AG04449 (cell line): ENCODE measurements around the gene THADA.

ENCODE experiments used
- CTCF ChIA-PET: fragments of 350-600 bp; formaldehyde crosslinking; extraction: SDS; loops from one replicate; lab custom pipeline; 2021; ENCODE audit warnings: antibody characterized with exemption; lab: Yijun Ruan, JAX
- POLR2A ChIA-PET: fragments of 400-600, 350-600 bp; formaldehyde crosslinking; extraction: SDS; loops from one replicate; lab custom pipeline; 2020; ENCODE audit warnings: antibody characterized with exemption, inconsistent platforms; lab: Yijun Ruan, JAX
- DNase-seq: peaks from one replicate; pipeline ENCODE4 v3.0.0-alpha.2; 2010; ENCODE audit warnings: low read depth, low spot score
- H3K4me3 ChIP-seq: 2 replicates; pipeline ENCODE4 v1.5.1; 2011; ENCODE audit warnings: low read depth, mild to moderate bottlenecking, control low read depth, low read length
- TF ChIP-seq, protein P1 (sequence below): IDR thresholded peaks from one replicate; pipeline ENCODE4 v1.5.1; 2011; ENCODE audit warnings: mild to moderate bottlenecking, moderate library complexity, low read length, control low read depth, inconsistent platforms; ENCODE audit not compliant: insufficient read depth; ENCODE audit errors: missing control alignments

THADA gene

DNA sequence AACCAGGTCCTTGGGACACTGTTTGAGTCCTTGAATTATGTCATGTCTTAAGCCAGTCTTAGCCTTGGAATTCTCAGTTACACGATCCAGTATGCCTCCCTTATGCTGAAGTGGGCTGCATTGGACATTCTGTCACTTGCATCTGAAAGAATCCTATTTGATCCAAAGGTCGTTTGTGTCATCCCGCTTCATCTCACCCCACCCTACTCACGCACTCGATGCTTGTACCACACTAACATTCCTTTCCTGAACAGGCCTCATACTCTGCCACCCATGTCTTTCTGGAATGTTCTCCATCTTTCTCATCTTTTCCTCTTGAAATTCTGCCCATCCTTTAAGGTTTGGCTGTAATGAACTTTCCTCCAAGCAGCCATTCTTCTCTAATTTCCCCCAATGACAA, 341.5 kb downstream of the THADA start:
- ChIA-PET CTCF (interaction anchor here (1.1 to 1.3 kb wide), 2 partner anchors 230 to 307 kb away, joined by 3 to 5 read pairs; no protein-coding TSS in a partner anchor), POLR2A (no interaction called here)
- DNase-seq: no peak
- no peak overlapping the region for H3K4me3 ChIP-seq
- TF ChIP-seq, protein P1, sequence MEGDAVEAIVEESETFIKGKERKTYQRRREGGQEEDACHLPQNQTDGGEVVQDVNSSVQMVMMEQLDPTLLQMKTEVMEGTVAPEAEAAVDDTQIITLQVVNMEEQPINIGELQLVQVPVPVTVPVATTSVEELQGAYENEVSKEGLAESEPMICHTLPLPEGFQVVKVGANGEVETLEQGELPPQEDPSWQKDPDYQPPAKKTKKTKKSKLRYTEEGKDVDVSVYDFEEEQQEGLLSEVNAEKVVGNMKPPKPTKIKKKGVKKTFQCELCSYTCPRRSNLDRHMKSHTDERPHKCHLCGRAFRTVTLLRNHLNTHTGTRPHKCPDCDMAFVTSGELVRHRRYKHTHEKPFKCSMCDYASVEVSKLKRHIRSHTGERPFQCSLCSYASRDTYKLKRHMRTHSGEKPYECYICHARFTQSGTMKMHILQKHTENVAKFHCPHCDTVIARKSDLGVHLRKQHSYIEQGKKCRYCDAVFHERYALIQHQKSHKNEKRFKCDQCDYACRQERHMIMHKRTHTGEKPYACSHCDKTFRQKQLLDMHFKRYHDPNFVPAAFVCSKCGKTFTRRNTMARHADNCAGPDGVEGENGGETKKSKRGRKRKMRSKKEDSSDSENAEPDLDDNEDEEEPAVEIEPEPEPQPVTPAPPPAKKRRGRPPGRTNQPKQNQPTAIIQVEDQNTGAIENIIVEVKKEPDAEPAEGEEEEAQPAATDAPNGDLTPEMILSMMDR: no peak

- CTCF ChIA-PET: interaction anchor here (0.8 to 1.3 kb wide), 7 partner anchors 10 to 423 kb away, joined by 3 to 12 read pairs (median 4); no protein-coding TSS in a partner anchor
- TF ChIP-seq, protein P1: no peak
- POLR2A ChIA-PET: interaction anchor here (1.3 kb wide), 1 partner anchor 25 kb away, joined by 4 read pairs; the partner anchor contains the start of gene ZFP36L2
- H3K4me3 ChIP-seq: no peak overlapping the region; the same call in 1 of the 2 replicates
- peak; percentile 45 for DNase-seq
These were observed 344.6 kb downstream of the THADA start for GRCh38 chr2:43251171-43251731.

- POLR2A ChIA-PET: no interaction called here
- CTCF ChIA-PET: interaction anchor here (0.8 to 1.5 kb wide), 2 partner anchors 21 to 235 kb away, joined by 5 to 10 read pairs; no protein-coding TSS in a partner anchor
- no peak for DNase-seq
- H3K4me3 ChIP-seq: no peak overlapping the region
- TF ChIP-seq, protein P1: no peak
These were observed 345.8 kb downstream of the THADA start for GRCh38 chr2:43250015-43250414.

- TF ChIP-seq, protein P1: no peak
- no peak overlapping the region for H3K4me3 ChIP-seq
- CTCF ChIA-PET: interaction anchor here (0.5 to 1.1 kb wide), 3 partner anchors 12 to 318 kb away, joined by 3 to 4 read pairs (median 3); no protein-coding TSS in a partner anchor
- DNase-seq: no peak
- POLR2A ChIA-PET: no interaction called here
These were observed 347.2 kb downstream of the THADA start for GRCh38 chr2:43248621-43249020.

- ChIA-PET CTCF (interaction anchor here (0.8 to 2.1 kb wide), 2 partner anchors 17 to 238 kb away, joined by 5 to 13 read pairs; no protein-coding TSS in a partner anchor), POLR2A (interaction anchor here (1.1 kb wide), 1 partner anchor 20 kb away, joined by 3 read pairs; no protein-coding TSS in a partner anchor)
- no peak overlapping the region for H3K4me3 ChIP-seq
- no peak for DNase-seq
- TF ChIP-seq, protein P1: no peak
These were observed 349.2 kb downstream of the THADA start for GRCh38 chr2:43246641-43247040.

GRCh38 chr2:43241558-43241957, 354.3 kb downstream of the THADA start:
- no peak overlapping the region for H3K4me3 ChIP-seq
- ChIA-PET POLR2A (interaction anchor here (1.0 kb wide), 1 partner anchor 15 kb away, joined by 3 read pairs; the partner anchor contains the start of gene ZFP36L2), CTCF (interaction anchor here (1.1 to 3.9 kb wide), 3 partner anchors 12 to 413 kb away, joined by 3 to 37 read pairs (median 3); no protein-coding TSS in a partner anchor)
- no peak for DNase-seq
- TF ChIP-seq, protein P1: no peak
